GM23338 (cell line): ENCODE results near the gene MAD1L1. TPM values are rescaled to one million over a fixed set of nuclear protein-coding genes. Genes with fewer than 3 reads are reported as not detected.

Source experiments
- ATAC-seq: fragments of 200-7000 bp; cut with Tn5 transposase; 3 replicates; pipeline ENCODE4 v1.9.1; 2020
- DNase-seq: peaks from one replicate; pipeline ENCODE4 v3.0.0-alpha.2; 2015; ENCODE audit warnings: low spot score
- H2AFZ ChIP-seq: fragments of 200-600 bp; sonication (generic); 2 replicates; pipeline ENCODE4 v1.8.0; 2016; ENCODE audit warnings: antibody characterized with exemption, mild to moderate bottlenecking, moderate library complexity
- H3F3A ChIP-seq: fragments of 200-600 bp; sonication (generic); replicated peaks from 2 replicates; pipeline ENCODE4 v1.8.0; 2017; ENCODE audit warnings: antibody characterized with exemption, mixed run types, low read depth
- H3K27ac ChIP-seq: fragments of 200-600 bp; sonication (generic); 2 replicates; pipeline ENCODE4 v1.6.1; 2016; ENCODE audit warnings: low read depth
- H3K27me3 ChIP-seq: fragments of 200-600 bp; sonication (generic); 2 replicates; pipeline ENCODE4 v1.8.0; 2016; ENCODE audit warnings: mild to moderate bottlenecking, mixed run types, moderate library complexity; ENCODE audit not compliant: insufficient read depth
- H3K36me3 ChIP-seq: fragments of 200-600 bp; sonication (generic); 2 replicates; pipeline ENCODE4 v1.8.0; 2016; ENCODE audit warnings: mild to moderate bottlenecking; ENCODE audit not compliant: insufficient read depth
- H3K4me1 ChIP-seq: fragments of 200-600 bp; sonication (generic); 2 replicates; pipeline ENCODE4 v1.8.0; 2016; ENCODE audit warnings: mild to moderate bottlenecking, moderate library complexity; ENCODE audit not compliant: insufficient read depth
- H3K4me2 ChIP-seq: fragments of 200-600 bp; sonication (generic); 2 replicates; pipeline ENCODE4 v1.7.1; 2017; ENCODE audit warnings: mixed run types
- H3K4me3 ChIP-seq: fragments of 200-600 bp; sonication (generic); 2 replicates; pipeline ENCODE4 v1.6.1; 2016; ENCODE audit warnings: mixed run types
- H3K79me2 ChIP-seq: fragments of 200-600 bp; sonication (generic); replicated peaks from 2 replicates; pipeline ENCODE4 v1.8.0; 2017; ENCODE audit warnings: mild to moderate bottlenecking; ENCODE audit not compliant: insufficient read depth
- H3K9me2 ChIP-seq: fragments of 200-600 bp; sonication (generic); 2 replicates; pipeline ENCODE4 v1.8.0; 2017; ENCODE audit not compliant: insufficient read depth
- H4K20me1 ChIP-seq: fragments of 200-600 bp; sonication (generic); replicated peaks from 2 replicates; pipeline ENCODE4 v1.8.0; 2017; ENCODE audit warnings: mild to moderate bottlenecking; ENCODE audit not compliant: insufficient read depth
- H3K27ac Mint-ChIP-seq: 2 replicates; pipeline ENCODE4 v1.8.0; 2020; ENCODE audit warnings: inconsistent platforms, mild to moderate bottlenecking, moderate library complexity, mixed read lengths
- H3K27me3 Mint-ChIP-seq: 3 replicates; pipeline ENCODE4 v1.8.0; 2022; ENCODE audit warnings: low read depth, mild to moderate bottlenecking, moderate library complexity, mixed read lengths, inconsistent platforms; ENCODE audit not compliant: insufficient read depth, poor library complexity
- H3K36me3 Mint-ChIP-seq: 3 replicates; pipeline ENCODE4 v1.8.0; 2021; ENCODE audit warnings: low read depth, mild to moderate bottlenecking, inconsistent platforms, moderate library complexity, mixed read lengths
- H3K4me1 Mint-ChIP-seq: 3 replicates; pipeline ENCODE4 v1.8.0; 2020; ENCODE audit warnings: mild to moderate bottlenecking, inconsistent platforms, mixed read lengths
- H3K4me3 Mint-ChIP-seq: 3 replicates; pipeline ENCODE4 v1.8.0; 2021; ENCODE audit warnings: moderate library complexity, mild to moderate bottlenecking, inconsistent platforms, mixed read lengths
- H3K9me3 Mint-ChIP-seq: 3 replicates; pipeline ENCODE4 v1.8.0; 2020; ENCODE audit warnings: moderate library complexity, mild to moderate bottlenecking, inconsistent platforms, mixed read lengths
- CREB1 ChIP-seq: fragments of 250-450 bp; sonication (Bioruptor Pico); IDR thresholded peaks from 2 replicates; pipeline ENCODE4 v1.5.0; 2020; ENCODE audit warnings: low read depth, mild to moderate bottlenecking, moderate library complexity
- EZH2phosphoT487 ChIP-seq: fragments of 200-600 bp; sonication (generic); IDR thresholded peaks from one replicate; pipeline ENCODE4 v1.8.1; 2018; ENCODE audit warnings: antibody characterized with exemption; ENCODE audit not compliant: unreplicated experiment
- POLR2AphosphoS5 ChIP-seq: IDR thresholded peaks from 2 replicates; pipeline ENCODE4 v1.6.1; 2016; ENCODE audit warnings: antibody characterized with exemption, low read depth
- STAT1 ChIP-seq: IDR thresholded peaks from one replicate; pipeline ENCODE4 v1.6.1; 2016; ENCODE audit warnings: antibody characterized with exemption; ENCODE audit not compliant: unreplicated experiment
- ZNF331 ChIP-seq: fragments of 250-450 bp; sonication (Bioruptor Pico); IDR thresholded peaks from 2 replicates; pipeline ENCODE4 v1.5.0; 2020; ENCODE audit warnings: low read depth, mild to moderate bottlenecking, moderate library complexity
- ZNF462 ChIP-seq: fragments of 250-450 bp; sonication (Bioruptor Pico); IDR thresholded peaks from 2 replicates; pipeline ENCODE4 v1.5.0; 2020; ENCODE audit warnings: mild to moderate bottlenecking, moderate library complexity
- polyA plus RNA-seq: library from polyadenylated mRNA; unstranded; fragments of >200 nt; fragmentation: Nextera tagmentation; extraction: Ambion mirVana; gene quantifications from 2 replicates; pipeline ENCODE4 v1.2.1, GENCODE V29; 2016
- total RNA-seq: library from RNA; depleted of rRNA; stranded (reverse); fragments of >200 nt; shearing (Covaris generic); gene quantifications from 2 replicates; pipeline ENCODE4 v1.2.3, GENCODE V29; 2014
- TF ChIP-seq, protein P1 (sequence below): IDR thresholded peaks from one replicate; pipeline ENCODE4 v1.6.1; 2018; ENCODE audit warnings: antibody characterized with exemption; ENCODE audit not compliant: unreplicated experiment
- TF ChIP-seq, protein P2 (sequence below), 2 experiments: fragments of 200-600 bp in 1 of 2; sonication (generic) in 1 of 2; conservative IDR thresholded peaks; 2 replicates each; pipeline versions ENCODE4 v1.5.1 to v1.6.1; 2016 to 2017; ENCODE audit warnings: antibody characterized with exemption in 2 of 2, low read depth in 2 of 2, mild to moderate bottlenecking in 2 of 2, moderate library complexity in 1 of 2

The MAD1L1 gene
- total and polyA plus RNA-seq, 2 experiments from 2014 or later = 40.3 to 59.3 TPM

DNA sequence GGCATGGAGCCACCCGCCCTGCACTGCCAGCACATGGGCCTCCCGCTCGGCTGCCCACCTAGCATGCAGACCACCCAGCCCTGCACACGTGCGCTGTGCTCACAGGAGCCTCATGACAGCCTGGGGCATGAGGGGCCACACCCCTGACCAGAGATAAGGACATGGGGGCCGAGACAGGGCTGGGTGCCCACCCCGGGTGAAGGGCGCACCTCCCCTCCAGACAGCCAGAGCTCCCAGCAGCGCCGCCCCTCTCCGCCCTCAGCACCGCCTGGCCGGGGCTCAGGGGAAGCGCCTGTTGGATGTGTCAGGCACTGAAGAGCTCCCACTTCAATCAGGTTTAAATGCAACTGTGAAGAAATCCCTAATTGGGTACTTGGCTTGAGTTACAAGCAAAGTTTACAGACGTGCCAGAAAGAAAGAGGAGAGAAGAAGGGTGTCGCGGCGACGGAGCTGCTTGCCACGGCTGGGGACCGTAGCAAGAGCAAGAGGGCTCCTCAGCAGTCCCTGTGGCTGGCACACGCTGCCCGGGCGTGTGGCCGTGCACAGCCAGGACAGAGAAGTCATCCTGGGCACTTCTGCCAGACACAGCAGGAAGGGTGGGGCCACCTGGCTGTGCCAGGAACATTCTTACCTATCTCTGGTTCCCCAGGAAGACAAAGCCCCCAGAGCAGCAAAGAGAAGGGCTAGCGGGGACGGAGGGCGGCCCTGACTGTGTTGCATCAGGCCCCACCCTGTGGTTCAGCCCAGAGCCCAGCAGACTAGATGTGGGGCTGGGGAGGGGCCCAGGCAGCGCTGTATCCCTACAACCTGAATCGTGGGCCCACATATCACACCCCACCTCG lies 315.3 kb downstream of the MAD1L1 start:
- Mint-ChIP-seq H3K27ac (no peak overlapping the region; the same call in 1 of the 2 replicates), H3K4me1 (peaks cover 4% of the 10 kb centered on the region)

More for the DNA sequence above, 315.3 kb downstream of the MAD1L1 start:
- Histone ChIP-seq H3K4me2 (no peak overlapping the region), H3K79me2 (no peaks in the 10 kb centered on the region), H3K27me3 (no peaks in the 10 kb centered on the region), H3K9me2 (no peaks in the 10 kb centered on the region), H4K20me1 (peaks cover 4% of the 10 kb centered on the region; the same call in 1 of the 2 replicates), H2AFZ (no peak overlapping the region), H3K4me1 (no peaks in the 10 kb centered on the region), H3F3A (no peaks in the 10 kb centered on the region), H3K4me3 (no peak overlapping the region), H3K27ac (no peak overlapping the region), H3K36me3 (no peaks in the 10 kb centered on the region)
- DNase-seq = no peak
- ATAC-seq = no peak
- no peaks in the 10 kb centered on the region; the same call in 2 of the 3 replicates for H3K9me3 Mint-ChIP-seq
- peaks cover 1% of the 10 kb centered on the region for H3K27me3 Mint-ChIP-seq
- no peaks in the 10 kb centered on the region for H3K36me3 Mint-ChIP-seq
- no peak overlapping the region for H3K4me3 Mint-ChIP-seq
- TF ChIP-seq POLR2AphosphoS5 = no peak
- no peak for TF ChIP-seq ZNF331
- no peak for TF ChIP-seq STAT1
- no peak for TF ChIP-seq CREB1 (CRISPR knock-in tag)
- TF ChIP-seq ZNF462 (CRISPR knock-in tag) = no peak
- TF ChIP-seq, protein P1, sequence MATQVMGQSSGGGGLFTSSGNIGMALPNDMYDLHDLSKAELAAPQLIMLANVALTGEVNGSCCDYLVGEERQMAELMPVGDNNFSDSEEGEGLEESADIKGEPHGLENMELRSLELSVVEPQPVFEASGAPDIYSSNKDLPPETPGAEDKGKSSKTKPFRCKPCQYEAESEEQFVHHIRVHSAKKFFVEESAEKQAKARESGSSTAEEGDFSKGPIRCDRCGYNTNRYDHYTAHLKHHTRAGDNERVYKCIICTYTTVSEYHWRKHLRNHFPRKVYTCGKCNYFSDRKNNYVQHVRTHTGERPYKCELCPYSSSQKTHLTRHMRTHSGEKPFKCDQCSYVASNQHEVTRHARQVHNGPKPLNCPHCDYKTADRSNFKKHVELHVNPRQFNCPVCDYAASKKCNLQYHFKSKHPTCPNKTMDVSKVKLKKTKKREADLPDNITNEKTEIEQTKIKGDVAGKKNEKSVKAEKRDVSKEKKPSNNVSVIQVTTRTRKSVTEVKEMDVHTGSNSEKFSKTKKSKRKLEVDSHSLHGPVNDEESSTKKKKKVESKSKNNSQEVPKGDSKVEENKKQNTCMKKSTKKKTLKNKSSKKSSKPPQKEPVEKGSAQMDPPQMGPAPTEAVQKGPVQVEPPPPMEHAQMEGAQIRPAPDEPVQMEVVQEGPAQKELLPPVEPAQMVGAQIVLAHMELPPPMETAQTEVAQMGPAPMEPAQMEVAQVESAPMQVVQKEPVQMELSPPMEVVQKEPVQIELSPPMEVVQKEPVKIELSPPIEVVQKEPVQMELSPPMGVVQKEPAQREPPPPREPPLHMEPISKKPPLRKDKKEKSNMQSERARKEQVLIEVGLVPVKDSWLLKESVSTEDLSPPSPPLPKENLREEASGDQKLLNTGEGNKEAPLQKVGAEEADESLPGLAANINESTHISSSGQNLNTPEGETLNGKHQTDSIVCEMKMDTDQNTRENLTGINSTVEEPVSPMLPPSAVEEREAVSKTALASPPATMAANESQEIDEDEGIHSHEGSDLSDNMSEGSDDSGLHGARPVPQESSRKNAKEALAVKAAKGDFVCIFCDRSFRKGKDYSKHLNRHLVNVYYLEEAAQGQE = no peak
- TF ChIP-seq, protein P2, sequence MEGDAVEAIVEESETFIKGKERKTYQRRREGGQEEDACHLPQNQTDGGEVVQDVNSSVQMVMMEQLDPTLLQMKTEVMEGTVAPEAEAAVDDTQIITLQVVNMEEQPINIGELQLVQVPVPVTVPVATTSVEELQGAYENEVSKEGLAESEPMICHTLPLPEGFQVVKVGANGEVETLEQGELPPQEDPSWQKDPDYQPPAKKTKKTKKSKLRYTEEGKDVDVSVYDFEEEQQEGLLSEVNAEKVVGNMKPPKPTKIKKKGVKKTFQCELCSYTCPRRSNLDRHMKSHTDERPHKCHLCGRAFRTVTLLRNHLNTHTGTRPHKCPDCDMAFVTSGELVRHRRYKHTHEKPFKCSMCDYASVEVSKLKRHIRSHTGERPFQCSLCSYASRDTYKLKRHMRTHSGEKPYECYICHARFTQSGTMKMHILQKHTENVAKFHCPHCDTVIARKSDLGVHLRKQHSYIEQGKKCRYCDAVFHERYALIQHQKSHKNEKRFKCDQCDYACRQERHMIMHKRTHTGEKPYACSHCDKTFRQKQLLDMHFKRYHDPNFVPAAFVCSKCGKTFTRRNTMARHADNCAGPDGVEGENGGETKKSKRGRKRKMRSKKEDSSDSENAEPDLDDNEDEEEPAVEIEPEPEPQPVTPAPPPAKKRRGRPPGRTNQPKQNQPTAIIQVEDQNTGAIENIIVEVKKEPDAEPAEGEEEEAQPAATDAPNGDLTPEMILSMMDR (conservative IDR thresholded peaks at IDR 0.05; ENCODE audit: low read depth in 2 of 2) = no peak
- no peak for TF ChIP-seq EZH2phosphoT487
